Right atrium auricular region (tissue), 2 donors: ENCODE measurements around the gene CYP1A1. TPM values are rescaled to one million over a fixed set of nuclear protein-coding genes. Genes with fewer than 3 reads are reported as not detected.

Experiments used
- DNase-seq: peaks from one replicate; pipeline ENCODE4 v3.0.0-alpha.2; 2019; ENCODE audit warnings: low spot score
- H3K27ac ChIP-seq, 2 donors: fragments of 200-600 bp; sonication (generic); 1 replicate in 1 of 2; 2 replicates in 1 of 2; pipeline ENCODE4 v1.5.1; 2016 to 2019
- H3K27me3 ChIP-seq, 2 donors: fragments of 200-600 bp; sonication (generic); one replicate each; pipeline versions ENCODE4 v1.5.1 to v1.6.0; 2017 to 2019
- H3K36me3 ChIP-seq: fragments of 200-600 bp; sonication (generic); one replicate; pipeline ENCODE4 v1.5.1; 2016
- H3K4me1 ChIP-seq, 2 donors: fragments of 200-600 bp; sonication (generic); one replicate each; pipeline versions ENCODE4 v1.5.1 to v1.6.0; 2017 to 2019
- H3K4me3 ChIP-seq, 2 donors: fragments of 200-600 bp; sonication (generic); 1 replicate in 1 of 2; 2 replicates in 1 of 2; pipeline ENCODE4 v1.5.1; 2017 to 2019; ENCODE audit warnings: mild to moderate bottlenecking in 1 of 2, moderate library complexity in 1 of 2
- H3K9me3 ChIP-seq, 2 donors: fragments of 200-600 bp; sonication (generic); one replicate each; pipeline ENCODE4 v1.5.1; 2019
- total RNA-seq, 2 donors: library from RNA; depleted of rRNA; stranded (reverse); fragments of >200 nt; gene quantifications; one replicate each; pipeline ENCODE4 v1.1.0, GENCODE V29; 2016
- TF ChIP-seq, protein P1 (sequence below), 2 donors: fragments of 200-600 bp; sonication (generic); IDR thresholded peaks; one replicate each; pipeline ENCODE4 v1.5.1; 2019; ENCODE audit warnings: antibody characterized with exemption in 2 of 2

Gene CYP1A1
- total RNA-seq, 2 donors from 2014 or later, result 1.0 TPM; not detected in 1

DNA sequence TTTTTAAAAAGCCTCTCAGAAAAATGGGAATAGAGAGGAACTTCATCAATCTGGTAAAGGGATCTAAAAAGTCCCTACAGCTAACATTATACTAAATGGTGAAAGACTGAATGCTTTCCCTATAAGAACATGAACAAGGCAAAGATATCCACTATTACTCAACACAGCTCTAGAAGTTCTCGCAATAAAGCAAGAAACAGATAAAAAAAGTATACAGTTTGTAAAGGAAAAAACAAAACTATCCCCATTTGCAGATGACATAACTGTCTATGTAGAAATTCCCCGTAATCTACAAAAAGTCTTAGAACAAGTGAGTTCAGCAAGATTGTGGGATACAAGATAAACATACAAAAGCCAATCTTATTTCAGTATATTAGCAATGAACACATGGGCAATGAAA, 44.9 kb downstream of the CYP1A1 start:
- H3K27me3 ChIP-seq, result no peaks in the 10 kb centered on the region
- TF ChIP-seq, protein P1, sequence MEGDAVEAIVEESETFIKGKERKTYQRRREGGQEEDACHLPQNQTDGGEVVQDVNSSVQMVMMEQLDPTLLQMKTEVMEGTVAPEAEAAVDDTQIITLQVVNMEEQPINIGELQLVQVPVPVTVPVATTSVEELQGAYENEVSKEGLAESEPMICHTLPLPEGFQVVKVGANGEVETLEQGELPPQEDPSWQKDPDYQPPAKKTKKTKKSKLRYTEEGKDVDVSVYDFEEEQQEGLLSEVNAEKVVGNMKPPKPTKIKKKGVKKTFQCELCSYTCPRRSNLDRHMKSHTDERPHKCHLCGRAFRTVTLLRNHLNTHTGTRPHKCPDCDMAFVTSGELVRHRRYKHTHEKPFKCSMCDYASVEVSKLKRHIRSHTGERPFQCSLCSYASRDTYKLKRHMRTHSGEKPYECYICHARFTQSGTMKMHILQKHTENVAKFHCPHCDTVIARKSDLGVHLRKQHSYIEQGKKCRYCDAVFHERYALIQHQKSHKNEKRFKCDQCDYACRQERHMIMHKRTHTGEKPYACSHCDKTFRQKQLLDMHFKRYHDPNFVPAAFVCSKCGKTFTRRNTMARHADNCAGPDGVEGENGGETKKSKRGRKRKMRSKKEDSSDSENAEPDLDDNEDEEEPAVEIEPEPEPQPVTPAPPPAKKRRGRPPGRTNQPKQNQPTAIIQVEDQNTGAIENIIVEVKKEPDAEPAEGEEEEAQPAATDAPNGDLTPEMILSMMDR (IDR thresholded peaks at IDR 0.05), result no peak
- H3K4me3 ChIP-seq, result no peak overlapping the region
- H3K9me3 ChIP-seq, result peaks cover 0 to 6% of the 10 kb centered on the region in 2 donors
- H3K36me3 ChIP-seq, result peaks cover 8% of the 10 kb centered on the region
- H3K27ac ChIP-seq, result no peak overlapping the region
- DNase-seq, result no peak
- H3K4me1 ChIP-seq, result no peaks in the 10 kb centered on the region

DNA sequence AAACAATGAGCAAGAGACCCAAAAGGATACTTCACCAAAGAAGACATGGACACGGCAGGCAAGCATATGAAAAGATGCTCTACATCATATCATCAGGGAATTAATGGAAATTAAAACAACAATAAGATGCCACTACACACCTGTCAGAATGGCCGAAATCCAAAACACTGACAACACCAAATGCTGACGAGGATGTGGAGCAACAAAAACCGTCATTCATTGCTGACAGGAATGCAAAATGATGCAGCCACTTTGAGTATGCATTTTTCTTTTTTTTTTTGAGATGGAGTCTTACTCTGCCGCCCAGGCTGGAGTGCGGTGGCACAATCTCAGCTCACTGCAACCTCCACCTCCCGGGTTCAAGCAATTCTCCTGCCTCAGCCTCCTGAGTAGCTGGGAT, 48.5 kb downstream of the CYP1A1 start:
- Histone ChIP-seq H3K4me3 (no peak overlapping the region), H3K36me3 (peaks cover 18% of the 10 kb centered on the region), H3K27ac (no peak overlapping the region), H3K27me3 (no peaks in the 10 kb centered on the region), H3K4me1 (no peaks in the 10 kb centered on the region), H3K9me3 (no peaks in the 10 kb centered on the region)
- DNase-seq, result no peak
- TF ChIP-seq, protein P1 (IDR thresholded peaks at IDR 0.05), result no peak

DNA sequence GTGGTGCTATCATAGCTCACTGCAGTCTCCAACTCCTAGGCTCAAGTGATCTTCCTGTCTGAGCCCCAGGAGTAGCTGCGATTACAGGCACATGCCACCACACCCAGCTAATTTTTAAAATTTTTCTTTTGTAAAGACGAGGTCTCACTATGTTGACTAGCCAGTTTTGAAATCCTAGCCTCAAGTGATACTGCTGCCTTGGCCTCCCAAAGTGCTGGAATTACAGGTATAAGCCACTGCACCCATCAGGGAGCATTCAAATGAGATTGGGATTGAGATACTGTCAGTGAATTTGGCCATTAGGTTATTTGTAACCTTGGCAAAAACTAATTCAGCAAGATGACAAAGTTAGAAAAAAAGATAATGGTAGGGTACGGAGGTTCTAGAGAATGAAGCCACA, 51.2 kb downstream of the CYP1A1 start:
- Histone ChIP-seq H3K36me3 (peaks cover 33% of the 10 kb centered on the region), H3K9me3 (no peaks in the 10 kb centered on the region), H3K27ac (no peak overlapping the region), H3K27me3 (no peaks in the 10 kb centered on the region), H3K4me1 (no peaks in the 10 kb centered on the region), H3K4me3 (no peak overlapping the region)
- no peak for DNase-seq
- TF ChIP-seq, protein P1 (IDR thresholded peaks at IDR 0.05), result no peak

DNA sequence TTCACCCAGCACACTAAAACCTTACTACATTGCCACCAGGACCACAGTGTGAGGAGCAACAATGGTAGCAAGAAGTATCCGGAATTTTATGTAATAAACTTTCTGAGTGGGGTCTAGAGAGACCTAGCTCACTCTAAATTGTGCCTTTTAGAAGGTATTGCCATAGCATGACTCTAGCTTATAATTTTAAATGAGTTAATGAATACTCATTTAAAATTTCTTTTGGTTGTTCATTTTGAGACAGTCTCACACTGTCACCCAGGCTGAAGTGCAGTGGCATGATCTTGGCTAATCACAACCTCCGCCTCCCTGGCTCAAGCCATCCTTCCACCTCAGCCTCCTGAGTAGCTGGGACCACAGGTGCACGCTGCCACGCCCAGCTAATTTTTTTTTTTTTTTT, 55.7 kb downstream of the CYP1A1 start:
- H3K27ac ChIP-seq, result no peak overlapping the region
- H3K4me3 ChIP-seq, result no peak overlapping the region
- peaks cover 0 to 6% of the 10 kb centered on the region in 2 donors for H3K4me1 ChIP-seq
- no peak for DNase-seq
- H3K9me3 ChIP-seq, result no peaks in the 10 kb centered on the region
- H3K36me3 ChIP-seq, result peaks cover 48% of the 10 kb centered on the region
- TF ChIP-seq, protein P1 (IDR thresholded peaks at IDR 0.05), result no peak
- no peaks in the 10 kb centered on the region for H3K27me3 ChIP-seq

Other genes starting within 250 kb of the CYP1A1 start
- 1 to 10 TPM; 1.8 to 3.5 TPM for gene ARID3B, start 184.3 kb downstream of the CYP1A1 start, total RNA-seq
- 10 to 100 TPM; 52.8 to 59.2 TPM for gene CLK3, start 109.7 kb downstream of the CYP1A1 start, total RNA-seq
- 1 to 10 TPM; 8.0 to 8.3 TPM for gene EDC3, start 29.5 kb downstream of the CYP1A1 start, total RNA-seq
- gene CYP1A2, start 23.3 kb upstream of the CYP1A1 start, total RNA-seq, result not detected
- 10 to 100 TPM; 25.6 to 26.8 TPM for gene CSK, start 56.6 kb upstream of the CYP1A1 start, total RNA-seq
- 10 to 100 TPM; 13.8 to 88.7 TPM for gene LMAN1L, start 87.3 kb upstream of the CYP1A1 start, total RNA-seq
- gene CPLX3, start 101.1 kb upstream of the CYP1A1 start, total RNA-seq, result 10 to 100 TPM in 1 of 2 donors, 1 to 10 TPM in 1; 1.1 to 10.8 TPM
- gene ULK3, start 117.6 kb upstream of the CYP1A1 start, total RNA-seq, result 10 to 100 TPM; 38.1 to 42.9 TPM
- gene SCAMP2, start 147.8 kb upstream of the CYP1A1 start, total RNA-seq, result 10 to 100 TPM; 72.3 to 80.9 TPM
- 100 to 1,000 TPM in 1 of 2 donors, 10 to 100 TPM in 1; 59.3 to 131 TPM for gene MPI, start 164.5 kb upstream of the CYP1A1 start, total RNA-seq
- gene FAM219B, start 181.3 kb upstream of the CYP1A1 start, total RNA-seq, result 10 to 100 TPM; 46.9 to 53.3 TPM
- 100 to 1,000 TPM; 399 to 869 TPM for gene COX5A, start 212.5 kb upstream of the CYP1A1 start, total RNA-seq
- 1 to 10 TPM; 4.3 to 9.4 TPM for gene RPP25, start 231.2 kb upstream of the CYP1A1 start, total RNA-seq